Measurements from ENCODE around the gene INVS. TPM values are rescaled to one million over a fixed set of nuclear protein-coding genes. Genes with fewer than 3 reads are reported as not detected.
"Not testable (repeated sequence)": the region's sequence is repeated elsewhere in the genome, so short reads cannot be mapped to it uniquely, and the experiment has no call there.

The INVS gene
- total RNA-seq, 2 donors from 2014 or later = 9.1 to 15.9 TPM

DNA sequence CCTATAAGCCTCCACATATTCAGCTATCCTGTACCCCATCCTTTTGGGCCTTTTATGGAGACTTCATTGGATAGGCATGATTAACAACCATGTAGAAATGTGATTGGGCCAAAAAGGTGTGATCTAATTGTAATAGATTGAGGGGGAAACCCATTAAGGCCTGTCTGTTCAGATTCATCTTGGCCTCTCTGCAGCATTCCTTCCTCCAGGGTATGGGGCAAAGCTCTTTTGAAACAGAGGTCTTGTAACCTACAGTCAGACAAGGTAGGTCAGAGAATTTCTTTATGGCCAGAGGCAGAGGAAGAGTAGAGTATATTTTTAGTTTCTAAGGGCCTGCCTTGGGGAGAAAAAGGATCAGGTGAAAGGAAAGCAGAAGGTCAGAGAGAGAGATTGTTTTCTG lies 98.5 kb downstream of the INVS start:
- Mint-ChIP-seq H3K36me3 (peaks cover 0 to 14% of the 10 kb centered on the region in 2 donors), H3K9me3 (no peaks in the 10 kb centered on the region), H3K27ac (no peak overlapping the region)
- no peak for DNase-seq (ENCODE audit: low spot score in 2 of 2)
- no peak for ATAC-seq

DNA sequence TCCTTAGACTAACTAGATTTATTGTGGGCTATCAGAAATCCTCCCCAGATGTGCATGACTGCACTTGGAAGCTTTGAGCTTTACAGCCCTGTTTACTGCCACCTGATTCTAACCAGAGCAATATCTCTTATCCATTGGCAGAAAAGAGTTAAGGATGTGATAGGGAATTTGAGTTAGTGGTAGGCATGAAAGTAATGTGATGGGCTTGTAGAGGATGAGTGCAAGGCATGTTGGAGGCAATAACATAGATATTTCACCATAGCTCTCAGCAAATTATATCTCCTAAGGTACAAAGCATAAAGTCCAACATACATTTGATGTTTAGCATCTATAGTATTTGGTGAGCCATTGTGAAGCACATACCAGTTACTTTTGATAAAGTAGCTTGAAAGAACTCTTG lies 103.8 kb downstream of the INVS start:
- H3K36me3 Mint-ChIP-seq = peaks cover 0 to 9% of the 10 kb centered on the region in 2 donors
- DNase-seq (ENCODE audit: low spot score in 2 of 2) (no peak), ATAC-seq (no peak)
- no peak overlapping the region for H3K27ac Mint-ChIP-seq
- no peaks in the 10 kb centered on the region for H3K9me3 Mint-ChIP-seq

DNA sequence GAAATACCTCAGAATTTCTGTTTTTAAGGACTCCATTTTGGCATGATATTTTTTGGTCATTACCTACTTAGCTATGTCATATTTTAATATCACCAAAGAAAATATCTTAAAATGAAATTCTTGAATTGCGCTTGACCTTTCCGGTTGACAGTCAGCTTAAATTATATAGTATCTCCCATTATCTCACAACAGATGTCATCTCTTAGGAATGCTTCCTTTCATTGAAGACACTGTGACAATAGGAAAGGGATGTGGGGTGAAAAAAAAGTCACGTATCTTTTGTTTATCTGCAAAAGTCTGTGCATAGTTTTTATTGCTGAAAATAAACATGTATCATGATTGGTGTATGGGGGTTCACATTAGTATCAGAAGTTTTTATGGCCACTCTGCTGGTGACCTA lies 105.8 kb downstream of the INVS start:
- H3K36me3 Mint-ChIP-seq = peaks cover 0 to 8% of the 10 kb centered on the region in 2 donors
- DNase-seq (ENCODE audit: low spot score in 2 of 2) = no peak
- no peak overlapping the region for H3K27ac Mint-ChIP-seq
- no peaks in the 10 kb centered on the region for H3K9me3 Mint-ChIP-seq
- no peak for ATAC-seq

DNA sequence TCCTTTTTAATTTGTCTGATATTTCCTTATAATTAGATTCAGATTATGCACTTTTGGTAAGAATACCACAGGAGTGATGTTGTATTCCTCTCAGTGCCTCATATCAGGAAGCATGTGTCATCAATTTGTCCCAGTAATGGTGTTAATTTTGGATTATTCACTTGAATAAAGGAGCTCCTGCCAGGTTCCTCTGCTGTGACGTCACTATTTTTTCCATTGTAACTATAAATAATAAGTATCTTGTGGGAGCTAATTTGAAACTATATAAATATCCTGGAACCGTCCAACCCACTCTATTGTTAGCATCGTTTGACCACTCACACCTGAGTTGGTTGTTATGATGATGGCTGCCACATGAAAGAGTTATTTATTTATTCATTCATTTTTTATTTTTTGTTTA lies 107.9 kb downstream of the INVS start:
- Mint-ChIP-seq H3K9me3 (no peaks in the 10 kb centered on the region), H3K27ac (no peak overlapping the region)
- no peak for ATAC-seq

DNA sequence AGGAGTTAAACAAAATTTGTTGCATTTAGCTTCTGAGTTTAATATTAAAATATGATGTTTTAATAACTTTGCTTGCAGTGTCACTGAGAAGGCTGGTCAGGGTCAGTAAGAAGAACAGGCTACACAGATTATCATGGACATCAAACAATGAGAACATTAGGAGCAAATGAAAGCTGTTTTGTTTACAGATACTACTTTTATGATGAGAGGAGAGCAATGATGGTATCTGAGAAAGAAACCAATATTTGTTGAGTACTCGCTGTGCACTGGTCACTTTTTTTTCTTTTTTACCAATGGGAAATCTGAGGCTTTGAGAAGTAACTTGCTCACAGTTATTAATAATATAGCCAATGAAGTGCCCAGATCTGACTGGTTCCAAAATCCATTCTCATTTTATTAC lies 109.6 kb downstream of the INVS start:
- ATAC-seq = no peak
- H3K27ac Mint-ChIP-seq = no peak overlapping the region
- DNase-seq (ENCODE audit: low spot score in 2 of 2) = no peak
- H3K9me3 Mint-ChIP-seq = no peaks in the 10 kb centered on the region
- H3K36me3 Mint-ChIP-seq = no peaks in the 10 kb centered on the region

More for the DNA sequence above, 107.9 kb downstream of the INVS start:
- no peaks in the 10 kb centered on the region for H3K36me3 Mint-ChIP-seq
- DNase-seq (ENCODE audit: low spot score in 2 of 2) = no peak

DNA sequence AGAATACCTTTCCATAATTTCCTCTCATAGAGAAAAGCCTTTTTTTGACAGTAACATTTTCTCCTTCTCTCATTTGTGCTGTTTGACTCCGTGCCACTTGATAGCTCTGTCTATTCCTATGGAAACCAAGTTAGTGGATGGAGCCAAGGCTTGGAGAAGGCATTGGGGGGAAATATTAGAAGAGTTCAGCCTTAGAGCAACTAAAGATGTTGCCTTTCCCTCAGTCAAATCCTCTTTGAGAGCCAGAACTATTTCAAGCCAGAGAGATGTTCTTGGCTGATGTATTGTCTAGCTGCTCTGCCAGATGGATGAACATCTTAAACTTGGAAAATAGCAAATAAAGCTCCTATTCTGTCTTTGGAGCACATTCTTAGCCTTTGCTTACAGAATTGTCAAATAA lies 112.4 kb downstream of the INVS start:
- ATAC-seq (no peak), DNase-seq (ENCODE audit: low spot score in 2 of 2) (no peak)
- H3K36me3 Mint-ChIP-seq = no peaks in the 10 kb centered on the region
- no peaks in the 10 kb centered on the region for H3K9me3 Mint-ChIP-seq
- H3K27ac Mint-ChIP-seq = no peak overlapping the region

DNA sequence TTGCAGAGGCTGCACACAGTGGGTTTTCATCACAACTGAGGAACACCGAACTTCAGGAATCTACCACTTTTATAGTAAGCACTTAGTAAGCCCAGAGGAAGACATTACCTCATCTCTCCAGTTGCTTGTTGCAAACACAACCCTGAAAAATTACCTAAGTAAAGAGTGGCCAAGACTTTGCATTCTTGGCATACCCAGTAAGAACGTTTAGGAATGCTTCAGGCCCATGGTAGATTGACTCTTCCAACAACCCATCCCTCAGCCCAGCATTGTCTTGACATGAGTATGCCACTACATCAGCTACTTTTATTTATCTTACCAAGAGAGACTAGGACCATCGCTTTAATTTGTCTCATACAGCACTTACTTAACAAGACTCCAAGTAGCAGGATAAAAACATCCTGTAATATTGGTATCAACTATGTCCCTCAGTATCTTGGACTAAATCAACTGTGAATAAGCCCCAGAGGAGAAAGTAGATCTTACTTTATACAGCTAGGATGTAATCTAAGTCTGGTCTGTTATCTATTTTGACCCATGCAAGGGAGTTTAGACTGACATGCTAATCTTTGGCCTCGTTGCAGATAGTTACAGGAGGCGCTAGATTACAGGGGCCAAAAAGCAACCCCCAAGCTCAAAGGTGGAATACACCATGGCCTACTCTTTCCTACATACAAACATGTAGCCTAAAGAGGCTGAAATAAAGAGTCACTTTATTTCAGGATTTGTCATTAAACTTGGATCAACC lies 114.9 kb downstream of the INVS start:
- ATAC-seq (no peak), DNase-seq (ENCODE audit: low spot score in 2 of 2) (no peak)
- no peaks in the 10 kb centered on the region for H3K36me3 Mint-ChIP-seq
- no peaks in the 10 kb centered on the region for H3K9me3 Mint-ChIP-seq
- H3K27ac Mint-ChIP-seq = no peak overlapping the region

DNA sequence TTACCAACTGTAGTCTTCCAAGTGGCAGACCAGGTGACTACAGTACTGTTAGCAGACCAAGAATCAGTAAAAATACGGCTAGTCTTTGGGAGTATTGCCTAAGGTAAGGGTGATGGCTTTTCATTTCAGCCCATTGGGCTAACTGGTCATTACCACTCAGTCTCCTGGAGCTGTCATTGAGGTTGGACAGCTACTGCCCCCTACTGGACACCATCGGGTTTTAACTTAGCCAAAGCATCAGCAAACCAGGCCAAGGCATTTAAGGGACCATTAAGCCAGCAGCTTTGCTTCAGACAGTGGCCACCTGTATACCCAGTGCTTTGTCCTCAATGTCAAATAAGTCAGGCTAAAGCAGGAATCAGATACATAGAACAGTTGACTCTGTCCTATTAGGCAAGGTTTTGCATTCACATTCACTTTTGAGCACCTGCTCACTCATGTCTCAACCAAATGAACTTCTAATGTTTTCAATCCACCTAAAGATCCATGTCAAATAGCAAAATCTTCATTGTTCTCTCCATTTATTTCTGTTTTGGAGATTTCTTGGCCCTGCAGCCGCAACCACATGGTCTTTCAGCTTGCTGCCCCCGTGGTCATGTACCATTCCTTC lies 117.2 kb downstream of the INVS start:
- ATAC-seq (peak; percentile 73 to 81), DNase-seq (ENCODE audit: low spot score in 2 of 2) (peak in 1 of 2 donors; percentile 65)
- Mint-ChIP-seq H3K36me3 (no peaks in the 10 kb centered on the region), H3K27ac (peak overlapping the region in 1 of 2 donors; percentile 46), H3K9me3 (no peaks in the 10 kb centered on the region)

DNA sequence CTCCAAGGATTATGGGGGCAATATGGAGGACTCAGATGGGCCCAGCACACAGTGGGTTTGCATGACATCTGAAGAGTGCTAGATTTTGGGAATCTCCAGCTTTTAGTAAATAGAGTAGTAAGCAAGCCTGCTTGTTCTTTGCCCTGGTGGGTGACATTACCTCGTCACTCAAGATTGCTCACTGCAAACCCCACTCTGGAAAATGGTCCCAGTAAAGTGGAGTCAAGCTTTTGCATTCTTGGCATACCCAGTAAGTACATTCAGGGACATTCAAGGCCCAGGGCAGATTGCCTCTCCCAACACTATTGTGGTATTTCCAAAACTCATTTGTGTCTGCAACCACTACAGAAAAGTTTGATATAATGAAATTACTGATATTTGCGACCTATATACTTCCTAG lies 118.5 kb downstream of the INVS start:
- no peak for DNase-seq (ENCODE audit: low spot score in 2 of 2)
- Mint-ChIP-seq H3K27ac (no peak overlapping the region), H3K9me3 (no peaks in the 10 kb centered on the region), H3K36me3 (no peaks in the 10 kb centered on the region)
- ATAC-seq = no peak

DNA sequence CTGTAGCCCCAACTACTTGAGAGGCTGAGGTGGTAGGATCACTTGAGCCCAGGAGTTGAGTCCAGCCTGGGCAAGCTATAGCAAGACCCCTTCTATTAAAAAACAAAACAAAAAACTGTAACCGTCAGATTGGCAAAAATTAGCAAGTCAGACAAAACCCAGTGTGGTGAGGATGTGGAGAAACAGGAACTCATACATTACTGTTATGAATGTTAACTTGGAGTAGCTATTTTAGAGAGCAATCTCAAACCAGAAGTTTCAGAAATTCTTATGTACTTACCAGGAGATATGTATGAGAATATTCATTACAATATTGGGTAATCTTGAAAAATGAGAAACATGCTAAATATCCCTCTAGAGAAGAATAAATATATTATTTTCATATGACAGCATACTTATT lies 120.3 kb downstream of the INVS start:
- peak in 1 of 2 donors; percentile 83 for ATAC-seq
- Mint-ChIP-seq H3K27ac (peak overlapping the region in 1 of 2 donors; percentile 19), H3K36me3 (no peaks in the 10 kb centered on the region), H3K9me3 (no peaks in the 10 kb centered on the region)
- DNase-seq (ENCODE audit: low spot score in 2 of 2) = no peak

DNA sequence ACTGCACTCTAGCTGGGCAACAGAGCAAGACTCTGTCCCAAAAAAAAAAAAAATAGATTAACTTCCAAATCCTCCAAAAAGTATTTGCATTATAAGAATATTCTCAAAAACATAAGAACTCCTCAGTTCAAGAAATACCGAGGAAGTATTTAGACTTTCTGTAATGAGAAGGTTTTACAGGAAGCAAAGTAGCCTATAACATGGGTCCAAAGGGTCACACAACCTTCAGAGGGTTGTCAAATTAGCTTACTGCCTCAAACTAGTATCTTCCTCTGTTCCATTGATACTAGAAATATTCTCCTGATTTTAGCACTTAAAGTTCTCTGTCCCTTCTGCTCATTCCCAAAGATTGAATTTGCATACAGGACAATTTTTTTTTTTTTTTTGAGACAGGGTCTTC lies 121.9 kb downstream of the INVS start:
- no peak overlapping the region for H3K27ac Mint-ChIP-seq
- ATAC-seq (no peak), DNase-seq (ENCODE audit: low spot score in 2 of 2) (no peak)
- no peaks in the 10 kb centered on the region for H3K9me3 Mint-ChIP-seq
- H3K36me3 Mint-ChIP-seq = no peaks in the 10 kb centered on the region

DNA sequence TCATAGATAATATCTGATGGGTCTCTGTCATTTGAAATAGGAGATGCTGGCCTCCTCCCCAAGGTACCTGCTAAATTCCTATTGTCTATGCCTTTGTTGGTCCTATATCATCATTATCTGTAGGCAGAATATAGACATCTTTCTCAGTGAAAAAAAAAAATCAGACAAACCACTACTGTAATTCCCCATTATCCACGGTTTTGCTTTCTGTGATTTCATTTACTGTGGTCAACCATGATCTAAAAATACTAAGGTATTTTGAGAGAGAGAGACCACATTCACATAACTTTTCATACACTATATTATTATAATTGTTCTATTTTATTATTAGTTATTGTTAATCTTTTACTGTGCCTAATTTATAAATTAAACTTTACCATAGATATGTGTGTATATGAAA lies 122.5 kb downstream of the INVS start:
- no peak overlapping the region for H3K27ac Mint-ChIP-seq

DNA sequence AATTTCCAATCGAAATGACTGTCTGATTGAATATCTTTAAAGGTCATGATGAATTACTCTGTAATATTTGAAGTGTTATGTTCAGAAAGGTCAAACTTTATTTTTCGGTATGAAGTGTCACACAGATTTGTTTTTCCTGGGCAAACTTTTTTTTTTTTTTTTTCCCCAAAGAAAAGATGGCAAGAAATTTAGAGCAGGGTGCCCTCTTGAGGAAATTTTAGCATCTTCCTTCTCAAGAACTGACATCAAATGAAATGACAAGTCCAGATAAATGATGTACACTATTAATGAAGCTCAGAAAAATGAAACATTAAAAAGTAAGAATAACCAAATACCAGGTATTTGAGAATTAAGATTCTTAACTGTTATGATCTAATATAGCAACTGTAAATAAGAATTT lies 123.6 kb downstream of the INVS start:
- H3K36me3 Mint-ChIP-seq = no peaks in the 10 kb centered on the region
- H3K27ac Mint-ChIP-seq = no peak overlapping the region
- H3K9me3 Mint-ChIP-seq = no peaks in the 10 kb centered on the region
- no peak for DNase-seq (ENCODE audit: low spot score in 2 of 2)
- ATAC-seq = no peak

More for the DNA sequence above, 122.5 kb downstream of the INVS start:
- no peaks in the 10 kb centered on the region for H3K9me3 Mint-ChIP-seq
- no peak for DNase-seq (ENCODE audit: low spot score in 2 of 2)
- ATAC-seq = no peak
- no peaks in the 10 kb centered on the region for H3K36me3 Mint-ChIP-seq

DNA sequence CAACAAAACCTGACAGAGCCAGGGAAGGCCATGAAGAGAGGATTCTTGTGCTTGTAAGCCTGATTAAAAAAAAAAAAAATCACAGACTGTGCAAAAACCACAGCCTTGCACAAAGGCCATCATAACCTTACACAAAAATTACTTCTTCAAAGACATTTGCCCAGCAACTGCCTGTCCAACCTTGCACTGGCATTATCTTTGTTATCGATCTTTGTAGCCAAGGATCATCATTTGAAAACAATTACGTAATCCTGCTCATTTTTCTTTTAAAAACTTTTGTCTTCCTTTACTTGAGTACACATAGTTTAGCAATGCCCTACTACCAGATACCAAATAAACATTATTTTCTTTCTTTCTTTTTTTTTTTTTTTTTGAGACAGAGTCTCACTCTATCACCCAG lies 128.6 kb downstream of the INVS start:
- Mint-ChIP-seq H3K27ac (no peak overlapping the region), H3K9me3 (no peaks in the 10 kb centered on the region), H3K36me3 (peaks cover 12% of the 10 kb centered on the region in 2 donors)
- ATAC-seq (no peak), DNase-seq (ENCODE audit: low spot score in 2 of 2) (no peak)

DNA sequence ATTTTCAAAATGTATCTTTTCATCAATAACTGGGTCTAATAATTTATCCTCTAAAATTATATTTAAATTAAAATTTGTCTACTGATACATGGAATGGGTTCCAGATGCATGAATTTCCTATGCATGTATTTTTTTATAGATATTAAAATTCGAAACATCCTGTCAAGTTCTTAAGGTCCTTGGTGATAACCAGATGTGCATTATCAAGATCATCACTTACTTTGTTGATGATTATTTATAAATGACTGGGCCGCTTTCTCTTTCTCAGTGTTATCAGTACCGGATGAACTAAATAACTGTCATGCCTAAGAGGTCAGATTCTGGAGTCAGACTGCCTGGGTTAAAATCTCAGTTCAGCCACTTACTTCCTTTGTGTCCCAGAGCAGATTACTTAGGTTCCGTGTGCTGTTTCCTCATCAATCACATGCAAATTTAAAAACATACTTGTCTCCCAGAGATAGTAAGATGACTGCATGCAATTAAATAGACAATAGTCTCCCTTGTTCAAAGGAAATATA lies 129.4 kb downstream of the INVS start:
- Mint-ChIP-seq H3K9me3 (peaks cover 0 to 6% of the 10 kb centered on the region in 2 donors), H3K27ac (no peak overlapping the region), H3K36me3 (peaks cover 18 to 20% of the 10 kb centered on the region in 2 donors)
- ATAC-seq (no peak), DNase-seq (ENCODE audit: low spot score in 2 of 2) (no peak)

DNA sequence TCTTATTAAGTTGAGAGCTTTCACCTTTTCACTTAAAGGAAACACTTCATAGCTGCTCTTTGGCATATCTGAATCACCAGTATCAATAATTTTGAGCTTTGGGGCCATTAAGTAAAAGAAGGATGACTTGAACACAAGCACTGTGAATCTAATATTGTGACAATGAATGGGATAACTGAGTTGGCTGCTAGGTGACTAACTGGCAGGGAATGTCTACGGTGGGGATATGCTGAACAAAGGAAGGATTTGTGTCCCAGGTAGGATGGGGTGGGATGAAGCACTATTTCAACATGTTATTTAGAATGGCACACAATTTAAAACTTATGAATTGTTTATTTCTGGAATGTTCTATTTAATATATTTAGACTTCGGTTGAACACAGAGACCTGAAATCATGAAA lies 130.1 kb downstream of the INVS start:
- peaks cover 23 to 27% of the 10 kb centered on the region in 2 donors for H3K36me3 Mint-ChIP-seq
- no peak overlapping the region for H3K27ac Mint-ChIP-seq
- DNase-seq (ENCODE audit: low spot score in 2 of 2) (no peak), ATAC-seq (no peak)
- peaks cover 0 to 7% of the 10 kb centered on the region in 2 donors for H3K9me3 Mint-ChIP-seq

DNA sequence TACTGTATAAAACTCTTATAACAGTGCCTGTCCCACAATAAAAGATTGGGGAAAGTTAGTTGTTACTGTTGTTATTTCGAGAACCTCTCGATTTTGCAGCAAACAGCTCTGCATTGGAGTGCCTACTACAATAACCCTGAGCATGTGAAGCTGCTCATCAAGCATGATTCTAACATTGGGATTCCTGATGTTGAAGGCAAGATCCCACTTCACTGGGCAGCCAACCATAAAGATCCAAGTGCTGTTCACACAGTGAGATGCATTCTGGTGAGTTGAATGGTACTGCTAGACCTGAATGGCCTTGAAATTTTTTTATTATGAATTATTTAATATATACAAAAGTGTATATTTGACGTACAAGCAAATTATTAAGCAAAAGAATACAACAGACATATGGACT lies 130.5 kb downstream of the INVS start:
- Mint-ChIP-seq H3K9me3 (peaks cover 4 to 12% of the 10 kb centered on the region in 2 donors), H3K27ac (no peak overlapping the region), H3K36me3 (peaks cover 28 to 31% of the 10 kb centered on the region in 2 donors)
- ATAC-seq = no peak
- DNase-seq (ENCODE audit: low spot score in 2 of 2) = no peak

DNA sequence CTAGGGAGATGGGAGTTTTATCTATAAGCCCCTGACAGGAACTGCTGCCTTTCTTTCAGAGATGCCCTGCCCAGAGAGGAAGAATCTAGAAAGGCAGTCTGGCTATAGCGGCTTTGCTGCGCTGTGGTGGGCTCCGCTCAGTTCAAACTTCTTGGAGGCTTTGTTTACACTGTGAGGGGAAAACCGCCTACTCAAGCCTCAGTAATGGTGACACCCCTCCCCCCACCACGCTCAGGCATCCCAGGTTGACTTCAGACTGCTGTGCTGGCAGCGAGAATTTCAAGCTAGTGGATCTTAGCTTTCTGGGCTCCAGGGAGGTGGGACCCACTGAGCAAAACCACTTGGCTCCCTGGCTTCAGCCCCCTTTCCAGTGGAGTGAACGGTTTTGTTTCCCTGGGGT lies 137.9 kb downstream of the INVS start:
- not testable (repeated sequence) for H3K27ac Mint-ChIP-seq; DNase-seq (ENCODE audit: low spot score in 2 of 2); ATAC-seq
- H3K36me3 Mint-ChIP-seq = peaks cover 43 to 44% of the 10 kb centered on the region in 2 donors
- H3K9me3 Mint-ChIP-seq = peaks cover 4 to 12% of the 10 kb centered on the region in 2 donors

Measured in activated naive CD4-positive, alpha-beta T cell treated with anti-CD3 and anti-CD28 coated beads, Interleukin-2, amount 50 U/mL, for 72 hours (primary cell).